Measurements from ENCODE around the gene POLR2F.

POLR2F gene

GRCh38 chr22:37982938-37983859 is 29.7 kb downstream of the POLR2F start:
- DNase-seq, result no peak

GRCh38 chr22:37983860-37984791 is 30.6 kb downstream of the POLR2F start, which contains the start of gene SOX10:
Gene SOX10, minus strand, starts transcription at chr22:37984555. Its CDS starts 771 bp downstream, at chr22:37983784.
- DNase-seq, result no peak

GRCh38 chr22:37985050-37985585 is 31.6 kb downstream of the POLR2F start:
- no peak for DNase-seq

- DNase-seq, result no peak
Measured at GRCh38 chr22:37985751-37986281, 32.3 kb downstream of the POLR2F start.

GRCh38 chr22:37986371-37986770 is 32.9 kb downstream of the POLR2F start:
- no peak for DNase-seq

- DNase-seq, result no peak
Measured at GRCh38 chr22:37989146-37990045, 35.9 kb downstream of the POLR2F start.

GRCh38 chr22:37990301-37990700 is 36.8 kb downstream of the POLR2F start:
- DNase-seq, result no peak

- DNase-seq, result no peak
Measured at GRCh38 chr22:37990862-37991261, 37.4 kb downstream of the POLR2F start.

- DNase-seq, result no peak
Measured at GRCh38 chr22:37991731-37992442, 38.4 kb downstream of the POLR2F start.

- DNase-seq, result peak; percentile 18 to 43
Measured at GRCh38 chr22:37994049-37994448, 40.5 kb downstream of the POLR2F start.

- no peak for DNase-seq
Measured at GRCh38 chr22:37994982-37995381, 41.5 kb downstream of the POLR2F start.

- no peak for DNase-seq
Measured at GRCh38 chr22:37995460-37995859, 42.0 kb downstream of the POLR2F start.

- peak; percentile 3 to 13 for DNase-seq
Measured at GRCh38 chr22:37996079-37996478, 42.6 kb downstream of the POLR2F start.

GRCh38 chr22:37996515-37997246 is 43.2 kb downstream of the POLR2F start:
- no peak for DNase-seq

GRCh38 chr22:37998543-37998942 is 45.0 kb downstream of the POLR2F start:
- no peak for DNase-seq

GRCh38 chr22:37999236-37999635 is 45.7 kb downstream of the POLR2F start:
- DNase-seq, result no peak

GRCh38 chr22:37999640-38000272 is 46.3 kb downstream of the POLR2F start:
- peak in 1 of 2 donors; percentile 13 for DNase-seq

- no peak for DNase-seq
Measured at GRCh38 chr22:38005943-38006342, 52.4 kb downstream of the POLR2F start.

GRCh38 chr22:38006906-38007305 is 53.4 kb downstream of the POLR2F start:
- DNase-seq, result no peak

Data from CD4-positive, alpha-beta T cell treated with Interferon alpha-2 for 1 hour (primary cell).